GM23248 (cell line): ENCODE measurements around the gene SRPK2.

Source experiments
- EZH2 ChIP-seq: fragments of 200-600 bp; sonication (generic); IDR thresholded peaks from 2 replicates; pipeline ENCODE4 v1.6.1; 2018; ENCODE audit warnings: antibody characterized with exemption, mild to moderate bottlenecking; ENCODE audit not compliant: insufficient read depth, poor library complexity, severe bottlenecking
- EZH2phosphoT487 ChIP-seq: fragments of 200-600 bp; sonication (generic); IDR thresholded peaks from 2 replicates; pipeline ENCODE4 v1.6.1; 2018; ENCODE audit warnings: antibody characterized with exemption, moderate library complexity, mild to moderate bottlenecking, low read depth; ENCODE audit not compliant: insufficient read depth

- TF ChIP-seq EZH2phosphoT487 (no peak), EZH2 (no peak)
These were observed 321.0 kb downstream of the SRPK2 start for GRCh38 chr7:105067691-105068090.
